Measurements from ENCODE around the gene AP3D1. TPM values are rescaled to one million over a fixed set of nuclear protein-coding genes. Genes with fewer than 3 reads are reported as not detected.

AP3D1 gene
- total and polyA plus RNA-seq, 8 donors = 68.8 to 128 (median 81.9) TPM

DNA sequence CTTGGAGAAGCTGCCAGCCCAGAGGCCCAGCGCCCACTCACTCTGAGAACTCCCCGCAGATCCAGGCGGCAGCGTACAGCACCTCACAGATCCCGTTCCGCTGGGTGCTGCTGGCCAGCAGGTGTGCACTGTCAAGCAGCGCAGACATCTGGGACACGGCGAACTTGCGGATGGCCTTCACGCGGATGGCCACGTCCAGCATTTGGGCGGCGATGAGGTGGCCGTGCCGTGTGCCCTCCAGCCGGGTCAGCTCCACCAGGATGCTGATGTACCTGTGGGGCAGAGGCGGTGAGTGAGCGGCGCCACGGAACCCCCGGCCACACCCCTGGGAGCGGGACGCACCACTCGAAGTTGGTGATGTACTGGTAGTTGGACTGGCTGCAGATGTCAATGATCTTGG is 30.5 kb downstream of the AP3D1 start:
- ATAC-seq (no peak), DNase-seq (no peak)
- Histone ChIP-seq H3K4me3 (no peak overlapping the region), H3K27me3 (no peaks in the 10 kb centered on the region), H3K36me3 (peaks cover 0 to 100% of the 10 kb centered on the region in 2 donors), H3K4me1 (no peaks in the 10 kb centered on the region), H3K9me3 (no peaks in the 10 kb centered on the region), H3K27ac (no peak overlapping the region)
- intact Hi-C loops (cut with DNase I) = no loop called here
- TF ChIP-seq, protein P1, sequence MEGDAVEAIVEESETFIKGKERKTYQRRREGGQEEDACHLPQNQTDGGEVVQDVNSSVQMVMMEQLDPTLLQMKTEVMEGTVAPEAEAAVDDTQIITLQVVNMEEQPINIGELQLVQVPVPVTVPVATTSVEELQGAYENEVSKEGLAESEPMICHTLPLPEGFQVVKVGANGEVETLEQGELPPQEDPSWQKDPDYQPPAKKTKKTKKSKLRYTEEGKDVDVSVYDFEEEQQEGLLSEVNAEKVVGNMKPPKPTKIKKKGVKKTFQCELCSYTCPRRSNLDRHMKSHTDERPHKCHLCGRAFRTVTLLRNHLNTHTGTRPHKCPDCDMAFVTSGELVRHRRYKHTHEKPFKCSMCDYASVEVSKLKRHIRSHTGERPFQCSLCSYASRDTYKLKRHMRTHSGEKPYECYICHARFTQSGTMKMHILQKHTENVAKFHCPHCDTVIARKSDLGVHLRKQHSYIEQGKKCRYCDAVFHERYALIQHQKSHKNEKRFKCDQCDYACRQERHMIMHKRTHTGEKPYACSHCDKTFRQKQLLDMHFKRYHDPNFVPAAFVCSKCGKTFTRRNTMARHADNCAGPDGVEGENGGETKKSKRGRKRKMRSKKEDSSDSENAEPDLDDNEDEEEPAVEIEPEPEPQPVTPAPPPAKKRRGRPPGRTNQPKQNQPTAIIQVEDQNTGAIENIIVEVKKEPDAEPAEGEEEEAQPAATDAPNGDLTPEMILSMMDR (IDR thresholded peaks at IDR 0.05) = no peak

DNA sequence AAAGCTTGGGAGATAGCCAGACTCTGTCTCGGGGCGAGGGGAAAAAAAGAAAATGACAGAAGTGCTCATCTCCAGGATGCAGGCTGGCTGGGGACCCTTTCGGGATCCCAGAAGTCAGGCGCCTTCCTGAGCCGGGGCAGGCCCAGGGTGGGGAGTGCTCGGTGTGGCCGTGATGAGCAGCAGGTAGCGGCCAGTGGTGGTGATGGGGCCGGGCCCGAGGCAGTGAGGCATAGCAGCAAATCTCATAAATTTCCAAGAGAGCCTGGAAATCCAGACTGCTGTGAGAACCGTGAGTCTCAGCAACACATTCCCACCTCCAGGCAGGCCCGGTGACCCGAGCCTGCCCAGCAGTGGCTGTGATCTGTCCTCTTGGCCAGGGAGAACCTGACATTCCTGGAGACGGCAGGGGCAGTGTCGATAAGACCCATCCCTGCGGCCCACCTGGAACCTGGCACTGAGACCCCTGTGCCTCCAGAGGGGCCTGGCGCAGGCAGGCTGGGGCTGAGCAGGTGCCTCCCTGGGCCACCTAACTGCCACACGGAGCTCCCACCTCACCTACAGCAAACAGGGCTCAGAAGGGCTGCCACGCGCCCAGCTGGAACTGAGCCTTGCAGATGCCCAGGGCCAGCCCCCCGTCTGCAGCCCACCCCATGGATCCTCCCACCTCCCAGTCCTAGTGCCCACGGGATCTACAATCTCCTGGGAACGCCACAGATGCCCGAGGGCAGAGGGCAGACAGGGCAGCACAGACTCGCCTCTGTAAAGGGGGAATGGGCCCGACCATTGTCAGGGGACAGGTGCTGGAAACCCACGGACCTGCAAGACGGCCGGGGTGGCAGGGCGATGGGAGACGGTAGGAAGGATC is 31.2 kb downstream of the AP3D1 start:
- H3K36me3 ChIP-seq = peaks cover 0 to 100% of the 10 kb centered on the region in 2 donors
- H3K4me3 ChIP-seq = no peak overlapping the region
- TF ChIP-seq, protein P1 (IDR thresholded peaks at IDR 0.05) = no peak
- ATAC-seq (no peak), DNase-seq (no peak)
- intact Hi-C loops (cut with DNase I) = no loop called here
- H3K27ac ChIP-seq = no peak overlapping the region
- no peaks in the 10 kb centered on the region for H3K27me3 ChIP-seq
- H3K4me1 ChIP-seq = no peaks in the 10 kb centered on the region
- no peaks in the 10 kb centered on the region for H3K9me3 ChIP-seq

DNA sequence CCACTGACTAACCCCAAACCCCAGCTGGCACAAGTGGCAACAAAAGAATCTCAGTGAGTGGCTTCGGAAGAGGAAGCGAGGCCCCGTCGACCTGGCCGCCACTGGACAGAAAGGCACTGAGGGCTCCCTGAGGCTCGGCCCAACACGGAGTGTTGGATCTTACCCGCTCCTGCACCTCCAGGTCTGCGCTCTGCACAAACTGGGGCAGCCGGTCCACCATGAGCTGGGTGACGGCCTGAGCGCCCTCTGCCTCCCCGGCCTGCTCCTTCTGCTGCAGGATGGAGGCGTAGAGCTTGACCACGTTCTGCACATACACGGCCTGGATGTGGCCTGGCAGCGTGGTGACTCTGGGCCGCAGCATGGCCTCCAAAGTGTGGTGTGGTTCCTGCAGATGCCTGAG is 32.9 kb downstream of the AP3D1 start:
- no peaks in the 10 kb centered on the region for H3K27me3 ChIP-seq
- no peaks in the 10 kb centered on the region for H3K4me1 ChIP-seq
- H3K36me3 ChIP-seq = peaks cover 0 to 100% of the 10 kb centered on the region in 2 donors
- intact Hi-C loops (cut with DNase I) = no loop called here
- no peak overlapping the region for H3K27ac ChIP-seq
- TF ChIP-seq, protein P1 (IDR thresholded peaks at IDR 0.05) = no peak
- ATAC-seq (no peak), DNase-seq (no peak)
- H3K9me3 ChIP-seq = no peaks in the 10 kb centered on the region
- H3K4me3 ChIP-seq = no peak overlapping the region

DNA sequence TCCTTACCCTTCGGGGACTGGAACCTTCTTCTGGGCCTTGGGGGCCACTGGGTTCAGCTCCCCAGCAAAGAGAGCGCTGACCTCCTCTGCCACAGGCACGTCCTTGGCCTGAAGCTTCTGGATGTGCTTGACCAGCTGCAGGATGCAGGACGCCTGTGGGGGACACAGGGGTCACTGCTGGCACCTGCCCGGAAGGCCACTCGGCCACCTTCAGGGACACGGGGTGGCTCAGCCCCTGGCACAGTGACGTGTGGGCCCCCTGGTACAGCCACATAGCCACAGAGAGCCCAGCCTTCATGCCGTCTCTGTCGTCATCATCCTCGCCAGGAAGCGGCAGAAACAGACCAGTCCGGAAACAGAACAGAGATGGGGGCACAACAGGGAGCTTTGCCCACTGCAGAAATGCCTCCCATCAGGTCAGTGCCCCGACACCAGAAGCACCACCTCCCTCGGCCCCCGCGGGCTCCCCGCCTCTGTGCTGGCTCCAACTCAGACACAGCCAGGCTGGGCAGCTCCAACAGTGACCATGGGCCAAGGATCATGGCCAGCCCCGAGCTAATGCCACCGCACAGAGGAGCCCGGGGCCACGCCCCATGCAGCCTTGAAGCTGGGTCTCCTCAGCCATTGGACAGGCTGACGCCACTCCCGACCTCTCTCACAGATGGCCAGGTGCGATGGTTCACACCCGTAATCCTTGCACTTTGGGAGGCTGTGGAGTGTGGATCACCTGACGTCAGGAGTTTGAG is 34.0 kb downstream of the AP3D1 start:
- Histone ChIP-seq H3K4me1 (no peaks in the 10 kb centered on the region), H3K9me3 (no peaks in the 10 kb centered on the region), H3K27ac (no peak overlapping the region), H3K27me3 (no peaks in the 10 kb centered on the region), H3K4me3 (no peak overlapping the region), H3K36me3 (peaks cover 0 to 100% of the 10 kb centered on the region in 2 donors)
- DNase-seq = no peak
- no peak for ATAC-seq
- TF ChIP-seq, protein P1 (IDR thresholded peaks at IDR 0.05) = no peak
- intact Hi-C loops (cut with DNase I) = no loop called here

DNA sequence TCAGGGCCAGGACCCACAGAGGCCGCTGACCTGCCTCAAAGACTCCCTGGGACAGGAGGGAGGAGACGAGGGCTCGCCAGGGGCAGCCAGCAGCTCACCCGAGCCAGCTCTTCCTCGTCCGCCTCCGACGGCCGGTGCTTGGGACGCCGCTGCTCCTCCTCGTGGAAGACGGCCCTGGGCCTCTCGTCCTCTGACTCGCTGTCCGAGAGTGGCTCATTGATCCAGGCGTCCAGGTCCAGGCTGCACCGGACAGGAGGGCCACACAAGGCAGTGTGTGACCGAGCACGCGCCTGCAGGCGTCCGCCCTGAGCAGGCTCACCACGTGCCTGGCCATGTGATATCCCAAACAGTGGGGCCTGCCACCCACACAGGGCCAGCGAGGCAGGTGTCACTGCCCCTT is 34.9 kb downstream of the AP3D1 start:
- TF ChIP-seq, protein P1 (IDR thresholded peaks at IDR 0.05) = no peak
- ATAC-seq = no peak
- Histone ChIP-seq H3K9me3 (no peaks in the 10 kb centered on the region), H3K27ac (no peak overlapping the region), H3K4me1 (no peaks in the 10 kb centered on the region), H3K36me3 (peaks cover 0 to 100% of the 10 kb centered on the region in 2 donors), H3K4me3 (no peak overlapping the region), H3K27me3 (no peaks in the 10 kb centered on the region)
- no peak for DNase-seq
- intact Hi-C loops (cut with DNase I) = no loop called here

All from left lung (tissue), 10 donors.